Epithelial cell of proximal tubule (primary cell): ENCODE results near the gene CARD19. TPM values are rescaled to one million over a fixed set of nuclear protein-coding genes. Genes with fewer than 3 reads are reported as not detected.

Source experiments
- DNase-seq: peaks from one replicate; pipeline ENCODE4 v3.0.0-alpha.2; 2011; ENCODE audit warnings: low read depth
- H3K4me3 ChIP-seq: 2 replicates; pipeline ENCODE4 v1.5.1; 2011; ENCODE audit warnings: low read depth, mild to moderate bottlenecking, low read length
- CTCF ChIP-seq: conservative IDR thresholded peaks from 2 replicates; pipeline ENCODE4 v1.5.1; 2012; ENCODE audit warnings: low read depth, mild to moderate bottlenecking, low read length
- total RNA-seq: library from RNA; depleted of rRNA; stranded (reverse); fragments of >200 nt; gene quantifications from 2 replicates; pipeline ENCODE4 v1.2.3, GENCODE V29; 2015

Gene CARD19
- total RNA-seq, 1 donor from 2014 or later = 64.6 TPM

GRCh38 chr9:93083592-93084470 lies 12.2 kb upstream of the CARD19 start:
- no peak overlapping the region for H3K4me3 ChIP-seq
- DNase-seq = no peak
- no peak for TF ChIP-seq CTCF

- TF ChIP-seq CTCF = no peak
- DNase-seq = no peak
- H3K4me3 ChIP-seq = no peak overlapping the region
Measured at GRCh38 chr9:93084471-93084881, 11.5 kb upstream of the CARD19 start.

- TF ChIP-seq CTCF = no peak
- no peak overlapping the region for H3K4me3 ChIP-seq
- DNase-seq = no peak
Measured at GRCh38 chr9:93085676-93086075, 10.3 kb upstream of the CARD19 start.

GRCh38 chr9:93086447-93087224 lies 9.4 kb upstream of the CARD19 start:
- no peak for DNase-seq
- no peak overlapping the region for H3K4me3 ChIP-seq
- TF ChIP-seq CTCF = no peak

- H3K4me3 ChIP-seq = no peak overlapping the region
- TF ChIP-seq CTCF = no peak
- no peak for DNase-seq
Measured at GRCh38 chr9:93087971-93088655, 7.9 kb upstream of the CARD19 start.

GRCh38 chr9:93088656-93089015 lies 7.4 kb upstream of the CARD19 start:
- no peak overlapping the region for H3K4me3 ChIP-seq
- no peak for DNase-seq
- no peak for TF ChIP-seq CTCF
